GM18511 (cell line): ENCODE data around the gene TRIP12.
"Not testable (repeated sequence)": the region's sequence is repeated elsewhere in the genome, so short reads cannot be mapped to it uniquely, and the experiment has no call there.

Experiments
- ATAC-seq: cut with Tn5 transposase; IDR thresholded peaks from one replicate; pipeline ENCODE4 v1.9.1; 2021; ENCODE audit warnings: mild to moderate bottlenecking, moderate library complexity; ENCODE audit not compliant: unreplicated experiment

The TRIP12 gene

GRCh38 chr2:229921892-229922448 lies at the start of gene TRIP12:
Gene TRIP12 (minus strand): TSS chr2:229922009. CDS start chr2:229880079, 41,930 bp downstream.
- peak; percentile 78 for ATAC-seq

- no peak for ATAC-seq
Measured at GRCh38 chr2:229971298-229971790, 49.5 kb upstream of the TRIP12 start.

GRCh38 chr2:229970406-229970805 lies 48.6 kb upstream of the TRIP12 start:
- no peak for ATAC-seq

GRCh38 chr2:229969921-229970320 lies 48.1 kb upstream of the TRIP12 start:
- ATAC-seq = no peak

- not testable (repeated sequence) for ATAC-seq
Measured at GRCh38 chr2:229963596-229963995, 41.8 kb upstream of the TRIP12 start.

GRCh38 chr2:229956491-229956890 lies 34.7 kb upstream of the TRIP12 start:
- no peak for ATAC-seq

- ATAC-seq = no peak
Measured at GRCh38 chr2:229955663-229956062, 33.9 kb upstream of the TRIP12 start.

- no peak for ATAC-seq
Measured at GRCh38 chr2:229952256-229952835, 30.5 kb upstream of the TRIP12 start.

GRCh38 chr2:229947544-229947943 lies 25.7 kb upstream of the TRIP12 start:
- ATAC-seq = peak; percentile 78

GRCh38 chr2:229945975-229946374 lies 24.2 kb upstream of the TRIP12 start:
- no peak for ATAC-seq

GRCh38 chr2:229943770-229944449 lies 22.1 kb upstream of the TRIP12 start:
- no peak for ATAC-seq

GRCh38 chr2:229943171-229943570 lies 21.4 kb upstream of the TRIP12 start:
- ATAC-seq = no peak

GRCh38 chr2:229942671-229943070 lies 20.9 kb upstream of the TRIP12 start:
- no peak for ATAC-seq

GRCh38 chr2:229937537-229937936 lies 15.7 kb upstream of the TRIP12 start:
- no peak for ATAC-seq

- no peak for ATAC-seq
Measured at GRCh38 chr2:229931241-229931640, 9.4 kb upstream of the TRIP12 start.

GRCh38 chr2:229930656-229931055 lies 8.8 kb upstream of the TRIP12 start:
- ATAC-seq = no peak

- no peak for ATAC-seq
Measured at GRCh38 chr2:229927817-229928321, 6.1 kb upstream of the TRIP12 start.

GRCh38 chr2:229925201-229925600 lies 3.4 kb upstream of the TRIP12 start:
- no peak for ATAC-seq

GRCh38 chr2:229924541-229924940 lies 2.7 kb upstream of the TRIP12 start:
- not testable (repeated sequence) for ATAC-seq

GRCh38 chr2:229922449-229923386 lies 909 bp upstream of the TRIP12 start, which contains the start of gene FBXO36:
Gene FBXO36 (plus strand): TSS chr2:229922503. CDS start chr2:229922514, 11 bp downstream.
- peak; percentile 79 for ATAC-seq
